Kidney (tissue), 14 donors: Measurements from ENCODE around the gene CLASRP. TPM values are rescaled to one million over a fixed set of nuclear protein-coding genes. Genes with fewer than 3 reads are reported as not detected.

Experiments used
- DNase-seq, 5 donors: peaks; one replicate each; pipeline ENCODE4 v3.0.0-alpha.2; 2013 to 2020
- FAIRE-seq: peaks from 2 replicates; lab custom pipeline; 2012; peaks lifted over from hg19 to GRCh38; lab: Jason Lieb, UNC
- H3K27ac ChIP-seq, 2 donors: one replicate each; pipeline ENCODE4 v1.7.0; 2013; ENCODE audit warnings: low read depth in 2 of 2, low read length in 2 of 2, inconsistent platforms in 1 of 2
- H3K27me3 ChIP-seq: one replicate; pipeline ENCODE4 v1.7.1; 2013; ENCODE audit warnings: low read length, inconsistent platforms; ENCODE audit not compliant: control insufficient read depth, insufficient read depth
- H3K36me3 ChIP-seq, 3 donors: one replicate each; pipeline versions ENCODE4 v1.7.0 to v1.7.1; 2013; ENCODE audit warnings: low read length in 3 of 3, control low read depth in 1 of 3, inconsistent platforms in 1 of 3; ENCODE audit not compliant: insufficient read depth in 3 of 3, control insufficient read depth in 2 of 3
- H3K4me1 ChIP-seq, 3 donors: one replicate each; pipeline versions ENCODE4 v1.7.0 to v1.7.1; 2013; ENCODE audit warnings: low read length in 3 of 3, inconsistent platforms in 1 of 3, low read depth in 1 of 3; ENCODE audit not compliant: control insufficient read depth in 2 of 3, insufficient read depth in 2 of 3
- H3K4me3 ChIP-seq, 3 donors: one replicate each; pipeline versions ENCODE4 v1.7.0 to v1.8.1; 2013; ENCODE audit warnings: low read length in 3 of 3, control low read depth in 1 of 3, inconsistent platforms in 1 of 3
- H3K9ac ChIP-seq, 3 donors: one replicate each; pipeline versions ENCODE4 v1.7.0 to v1.7.1; 2013; ENCODE audit warnings: low read length in 3 of 3, control low read depth in 1 of 3, inconsistent platforms in 1 of 3
- H3K9me3 ChIP-seq, 3 donors: one replicate each; pipeline versions ENCODE4 v1.7.0 to v1.7.1; 2013; ENCODE audit warnings: low read length in 3 of 3, control low read depth in 1 of 3, inconsistent platforms in 1 of 3; ENCODE audit not compliant: control insufficient read depth in 2 of 3, insufficient read depth in 1 of 3
- CTCF ChIP-seq: IDR thresholded peaks from 3 replicates; pipeline ENCODE4 v1.5.1; 2012; ENCODE audit warnings: mild to moderate bottlenecking, moderate library complexity, borderline replicate concordance; ENCODE audit not compliant: insufficient read depth; ENCODE audit errors: extremely low read depth
- intact Hi-C: fragments of 100-400 bp; cut with DNase I; formaldehyde crosslinking; loops from one replicate; pipeline ENCODE4 v1.11.1; 2022
- polyA plus RNA-seq: library from polyadenylated mRNA; stranded (reverse); fragments of 350-450 nt; fragmentation: Illumina TruSeq; extraction: RNeasy Lipid Tissue Mini Kit (QIAGEN cat#74804); gene quantifications from one replicate; pipeline ENCODE4 v1.2.3, GENCODE V29; 2014; ENCODE audit warnings: low read depth, low replicate concordance; ENCODE audit not compliant: insufficient read depth
- total RNA-seq: library from RNA; stranded (reverse); fragmentation: NEBNext Ultra II Directional; extraction: Animal tissue kit (Norgen Biotek cat#: 25700); gene quantifications from one replicate; pipeline ENCODE4 v1.2.1, GENCODE V29; 2021
- donor health status: control.
- donor health status: control.
- donor health status: control.
- donor health status: control.
- donor health status: control.
- donor health status: DM: yes; HTN: yes; CAD: no.
- donor health status: Normal renal cell carcinoma (clear cell type).

The CLASRP gene
- total and polyA plus RNA-seq, 2 donors from 2014 or later: 38.0 to 83.6 TPM

GRCh38 chr19:45107621-45108150 is 68.8 kb downstream of the CLASRP start:
- Histone ChIP-seq H3K36me3 (no peaks in the 10 kb centered on the region), H3K4me3 (no peak overlapping the region), H3K4me1 (peaks cover 0 to 24% (median 20%) of the 10 kb centered on the region in 3 donors), H3K9ac (no peak overlapping the region), H3K27ac (no peak overlapping the region), H3K9me3 (no peaks in the 10 kb centered on the region), H3K27me3 (no peaks in the 10 kb centered on the region)
- TF ChIP-seq CTCF: no peak
- intact Hi-C loops: no loop called here
- DNase-seq (no peak), FAIRE-seq (no peak)

- no peaks in the 10 kb centered on the region for H3K36me3 ChIP-seq
- H3K27ac ChIP-seq: no peak overlapping the region
- no peak overlapping the region for H3K9ac ChIP-seq
- no peaks in the 10 kb centered on the region for H3K9me3 ChIP-seq
- H3K27me3 ChIP-seq: no peaks in the 10 kb centered on the region
- no peak overlapping the region for H3K4me3 ChIP-seq
- H3K4me1 ChIP-seq: peaks cover 0 to 5% (median 4%) of the 10 kb centered on the region in 3 donors
- intact Hi-C loops: no loop called here
- FAIRE-seq (no peak), DNase-seq (peak in 1 of 5 donors; percentile 20)
- TF ChIP-seq CTCF: no peak
Measured at GRCh38 chr19:45110851-45111266, 72.0 kb downstream of the CLASRP start.

- H3K9ac ChIP-seq: no peak overlapping the region
- H3K9me3 ChIP-seq: no peaks in the 10 kb centered on the region
- no peaks in the 10 kb centered on the region for H3K36me3 ChIP-seq
- H3K4me3 ChIP-seq: no peak overlapping the region
- intact Hi-C loops: no loop called here
- DNase-seq (peak in 1 of 5 donors; percentile 18), FAIRE-seq (no peak)
- no peaks in the 10 kb centered on the region for H3K27me3 ChIP-seq
- H3K4me1 ChIP-seq: peaks cover 0 to 5% (median 4%) of the 10 kb centered on the region in 3 donors
- H3K27ac ChIP-seq: no peak overlapping the region
- no peak for TF ChIP-seq CTCF
Measured at GRCh38 chr19:45112111-45112827, 73.4 kb downstream of the CLASRP start.
